HEK293 (cell line): ENCODE measurements around the gene GREB1L.
A peak's percentile ranks its signal among the peaks of the same experiment; 100 is the strongest.
"Not testable (repeated sequence)": the region's sequence is repeated elsewhere in the genome, so short reads cannot be mapped to it uniquely, and the experiment has no call there.

Source experiments
- CTCF ChIA-PET: fragments of 350-600 bp; formaldehyde crosslinking; extraction: SDS; loops from one replicate; lab custom pipeline; 2021; ENCODE audit warnings: antibody characterized with exemption; lab: Yijun Ruan, JAX
- POLR2A ChIA-PET: fragments of 300-600 bp; formaldehyde crosslinking; extraction: SDS; loops from one replicate; lab custom pipeline; 2020; ENCODE audit warnings: antibody characterized with exemption, inconsistent platforms; lab: Yijun Ruan, JAX
- H3K27ac ChIP-seq: fragments of 200-500 bp; sonication (Bioruptor generic); 2 replicates; pipeline ENCODE4 v1.5.1; 2014; ENCODE audit warnings: low read depth, low read length, control low read depth, inconsistent platforms; ENCODE audit errors: extremely low read depth
- H3K36me3 ChIP-seq, 2 experiments: fragments of 200-500 bp in 1 of 2; sonication (Bioruptor generic) in 1 of 2; 1 replicate in 1 of 2; 2 replicates in 1 of 2; pipeline ENCODE4 v1.5.1; 2014 to 2017; ENCODE audit warnings: inconsistent platforms in 2 of 2, low read length in 2 of 2; ENCODE audit not compliant: control insufficient read depth in 2 of 2, insufficient read depth in 1 of 2
- H3K4me1 ChIP-seq: fragments of 200-500 bp; sonication (Bioruptor generic); 2 replicates; pipeline ENCODE4 v1.5.1; 2014; ENCODE audit warnings: mild to moderate bottlenecking, low read length, inconsistent platforms; ENCODE audit not compliant: control insufficient read depth, insufficient read depth
- H3K4me3 ChIP-seq: 2 replicates; pipeline ENCODE4 v1.5.1; 2011; ENCODE audit warnings: low read depth, mild to moderate bottlenecking, control low read depth, low read length, moderate library complexity
- H3K9me3 ChIP-seq: fragments of 200-500 bp; sonication (Bioruptor generic); 2 replicates; pipeline ENCODE4 v1.5.1; 2014; ENCODE audit warnings: low read depth, low read length, inconsistent platforms; ENCODE audit not compliant: control insufficient read depth, insufficient read depth
- FEZF1 ChIP-seq: fragments of 450-650 bp; formaldehyde crosslinking; IDR thresholded peaks from 2 replicates; pipeline ENCODE4 v1.5.1; 2016; ENCODE audit warnings: missing biosample characterization, missing genetic modification characterization
- HOXD13 ChIP-seq: sonication (generic); formaldehyde crosslinking; IDR thresholded peaks from 2 replicates; pipeline ENCODE4 v1.8.0; 2022; ENCODE audit warnings: missing genetic modification reagents, borderline replicate concordance
- IKZF3 ChIP-seq: fragments of 450-650 bp; IDR thresholded peaks from 2 replicates; pipeline ENCODE4 v1.5.0; 2018; ENCODE audit warnings: missing biosample characterization, mild to moderate bottlenecking, missing genetic modification characterization, moderate library complexity
- OVOL3 ChIP-seq: fragments of 450-650 bp; formaldehyde crosslinking; IDR thresholded peaks from 2 replicates; pipeline ENCODE4 v1.5.1; 2016; ENCODE audit warnings: missing biosample characterization, missing genetic modification characterization
- SP3 ChIP-seq: fragments of 450-650 bp; formaldehyde crosslinking; IDR thresholded peaks from 2 replicates; pipeline ENCODE4 v1.5.1; 2016; ENCODE audit warnings: missing biosample characterization, missing genetic modification characterization
- SP7 ChIP-seq: fragments of 450-650 bp; formaldehyde crosslinking; IDR thresholded peaks from 2 replicates; pipeline ENCODE4 v1.5.1; 2016; ENCODE audit warnings: missing biosample characterization, missing genetic modification characterization
- TCF7L2 ChIP-seq: IDR thresholded peaks from 2 replicates; pipeline ENCODE4 v1.6.1; 2011; ENCODE audit warnings: low read depth, mild to moderate bottlenecking, inconsistent platforms, low read length, moderate library complexity, borderline replicate concordance
- TRIM28 ChIP-seq: IDR thresholded peaks from 2 replicates; pipeline ENCODE4 v1.6.1; 2011; ENCODE audit warnings: low read length, control low read depth, borderline replicate concordance
- ZBTB17 ChIP-seq: fragments of 450-650 bp; formaldehyde crosslinking; IDR thresholded peaks from 2 replicates; pipeline ENCODE4 v1.5.1; 2016; ENCODE audit warnings: missing biosample characterization, missing genetic modification characterization
- ZNF132 ChIP-seq: fragments of 450-650 bp; formaldehyde crosslinking; IDR thresholded peaks from 2 replicates; pipeline ENCODE4 v1.5.1; 2017; ENCODE audit warnings: missing biosample characterization, missing genetic modification characterization, borderline replicate concordance
- ZNF202 ChIP-seq: fragments of 450-650 bp; formaldehyde crosslinking; IDR thresholded peaks from 2 replicates; pipeline ENCODE4 v1.5.1; 2016; ENCODE audit warnings: missing biosample characterization, missing genetic modification characterization, borderline replicate concordance
- ZNF248 ChIP-seq: fragments of 450-650 bp; formaldehyde crosslinking; IDR thresholded peaks from 2 replicates; pipeline ENCODE4 v1.5.1; 2017; ENCODE audit warnings: missing biosample characterization, missing genetic modification characterization
- ZNF302 ChIP-seq: fragments of 450-650 bp; formaldehyde crosslinking; IDR thresholded peaks from 2 replicates; pipeline ENCODE4 v1.5.1; 2016; ENCODE audit warnings: missing biosample characterization, missing genetic modification characterization, low read depth
- ZNF423 ChIP-seq: fragments of 450-650 bp; formaldehyde crosslinking; IDR thresholded peaks from 2 replicates; pipeline ENCODE4 v1.5.1; 2016; ENCODE audit warnings: missing biosample characterization, missing genetic modification characterization
- ZNF585B ChIP-seq: fragments of 450-650 bp; formaldehyde crosslinking; IDR thresholded peaks from 2 replicates; pipeline ENCODE4 v1.5.1; 2016; ENCODE audit warnings: missing biosample characterization, missing genetic modification characterization
- ZNF747 ChIP-seq: fragments of 450-650 bp; formaldehyde crosslinking; IDR thresholded peaks from 2 replicates; pipeline ENCODE4 v1.5.1; 2016; ENCODE audit warnings: missing biosample characterization, missing genetic modification characterization
- ZNF776 ChIP-seq: fragments of 450-650 bp; formaldehyde crosslinking; IDR thresholded peaks from 2 replicates; pipeline ENCODE4 v1.5.0; 2017; ENCODE audit warnings: missing biosample characterization, missing genetic modification characterization, borderline replicate concordance
- ZXDB ChIP-seq: fragments of 450-650 bp; formaldehyde crosslinking; IDR thresholded peaks from 2 replicates; pipeline ENCODE4 v1.5.1; 2016; ENCODE audit warnings: missing biosample characterization, missing genetic modification characterization
- TF ChIP-seq, protein P1 (sequence below): fragments of 450-650 bp; formaldehyde crosslinking; IDR thresholded peaks from 2 replicates; pipeline ENCODE4 v1.5.1; 2017; ENCODE audit warnings: missing biosample characterization, missing genetic modification characterization
- TF ChIP-seq, protein P2 (sequence below): fragments of 450-650 bp; formaldehyde crosslinking; IDR thresholded peaks from 2 replicates; pipeline ENCODE4 v1.5.1; 2016; ENCODE audit warnings: missing biosample characterization, missing genetic modification characterization
- TF ChIP-seq, protein P3 (sequence below): fragments of 450-650 bp; formaldehyde crosslinking; IDR thresholded peaks from 2 replicates; pipeline ENCODE4 v1.5.1; 2017; ENCODE audit warnings: missing biosample characterization, mild to moderate bottlenecking, missing genetic modification characterization, moderate library complexity

Gene GREB1L

DNA sequence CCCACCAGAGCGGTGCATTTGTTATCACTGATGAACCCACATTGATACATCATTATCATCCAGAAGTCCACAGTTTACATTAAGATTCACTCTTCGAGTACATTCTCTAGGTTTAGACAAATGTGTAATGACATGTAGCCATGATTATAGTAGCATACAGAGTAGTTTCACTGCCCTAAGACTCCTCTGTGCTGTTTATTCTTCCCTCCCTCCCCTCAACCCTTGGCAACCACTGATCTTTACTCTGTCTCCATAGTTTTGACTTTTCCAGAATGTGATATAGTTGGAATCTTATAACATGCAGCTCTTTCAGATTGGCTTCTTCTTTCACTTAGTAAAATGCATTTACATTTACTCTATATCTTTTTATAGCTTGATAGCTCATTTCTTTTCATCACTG is 31.2 kb upstream of the GREB1L start (continued):
- TF ChIP-seq, protein P1, sequence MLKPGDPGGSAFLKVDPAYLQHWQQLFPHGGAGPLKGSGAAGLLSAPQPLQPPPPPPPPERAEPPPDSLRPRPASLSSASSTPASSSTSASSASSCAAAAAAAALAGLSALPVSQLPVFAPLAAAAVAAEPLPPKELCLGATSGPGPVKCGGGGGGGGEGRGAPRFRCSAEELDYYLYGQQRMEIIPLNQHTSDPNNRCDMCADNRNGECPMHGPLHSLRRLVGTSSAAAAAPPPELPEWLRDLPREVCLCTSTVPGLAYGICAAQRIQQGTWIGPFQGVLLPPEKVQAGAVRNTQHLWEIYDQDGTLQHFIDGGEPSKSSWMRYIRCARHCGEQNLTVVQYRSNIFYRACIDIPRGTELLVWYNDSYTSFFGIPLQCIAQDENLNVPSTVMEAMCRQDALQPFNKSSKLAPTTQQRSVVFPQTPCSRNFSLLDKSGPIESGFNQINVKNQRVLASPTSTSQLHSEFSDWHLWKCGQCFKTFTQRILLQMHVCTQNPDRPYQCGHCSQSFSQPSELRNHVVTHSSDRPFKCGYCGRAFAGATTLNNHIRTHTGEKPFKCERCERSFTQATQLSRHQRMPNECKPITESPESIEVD (tag by site-specific recombination), result no peak

DNA sequence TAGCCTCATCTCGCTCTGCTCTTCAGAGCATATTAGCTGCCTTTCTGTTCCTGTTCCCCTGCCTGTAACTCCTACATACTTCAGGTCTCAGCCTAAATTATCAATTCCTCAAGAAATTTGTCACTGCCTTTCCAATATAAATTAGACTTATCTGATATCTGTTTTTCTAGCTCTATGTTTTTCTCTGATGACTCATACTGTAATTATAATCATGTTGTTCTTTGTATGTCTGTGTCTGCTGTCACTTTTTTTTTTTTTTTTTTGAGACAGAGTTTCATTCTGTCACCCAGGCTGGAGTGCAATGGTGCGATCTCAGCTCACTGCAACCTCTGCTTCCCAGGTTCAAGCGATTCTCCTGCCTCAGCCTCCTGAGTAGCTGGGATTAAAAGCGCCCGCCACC is 27.6 kb upstream of the GREB1L start:
- H3K27ac ChIP-seq, H3K4me1 ChIP-seq, H3K36me3 ChIP-seq, H3K4me3 ChIP-seq, POLR2A ChIA-PET, H3K9me3 ChIP-seq: not testable (repeated sequence)
- CTCF ChIA-PET, result interaction anchor here (1.2 to 1.3 kb wide), 2 partner anchors 19 to 20 kb away, joined by 3 to 5 read pairs; no protein-coding TSS in a partner anchor
- 0 out of 2 replicates have a peak, but pooled peaks have one; percentile 19 for TF ChIP-seq ZBTB17
- TF ChIP-seq FEZF1 (tag by site-specific recombination), result 0 out of 2 replicates have a peak, but pooled peaks have one; percentile 22
- TF ChIP-seq SP7 (tag by site-specific recombination), result peak; percentile 28; the same call in 1 of the 2 replicates
- TF ChIP-seq, protein P2, sequence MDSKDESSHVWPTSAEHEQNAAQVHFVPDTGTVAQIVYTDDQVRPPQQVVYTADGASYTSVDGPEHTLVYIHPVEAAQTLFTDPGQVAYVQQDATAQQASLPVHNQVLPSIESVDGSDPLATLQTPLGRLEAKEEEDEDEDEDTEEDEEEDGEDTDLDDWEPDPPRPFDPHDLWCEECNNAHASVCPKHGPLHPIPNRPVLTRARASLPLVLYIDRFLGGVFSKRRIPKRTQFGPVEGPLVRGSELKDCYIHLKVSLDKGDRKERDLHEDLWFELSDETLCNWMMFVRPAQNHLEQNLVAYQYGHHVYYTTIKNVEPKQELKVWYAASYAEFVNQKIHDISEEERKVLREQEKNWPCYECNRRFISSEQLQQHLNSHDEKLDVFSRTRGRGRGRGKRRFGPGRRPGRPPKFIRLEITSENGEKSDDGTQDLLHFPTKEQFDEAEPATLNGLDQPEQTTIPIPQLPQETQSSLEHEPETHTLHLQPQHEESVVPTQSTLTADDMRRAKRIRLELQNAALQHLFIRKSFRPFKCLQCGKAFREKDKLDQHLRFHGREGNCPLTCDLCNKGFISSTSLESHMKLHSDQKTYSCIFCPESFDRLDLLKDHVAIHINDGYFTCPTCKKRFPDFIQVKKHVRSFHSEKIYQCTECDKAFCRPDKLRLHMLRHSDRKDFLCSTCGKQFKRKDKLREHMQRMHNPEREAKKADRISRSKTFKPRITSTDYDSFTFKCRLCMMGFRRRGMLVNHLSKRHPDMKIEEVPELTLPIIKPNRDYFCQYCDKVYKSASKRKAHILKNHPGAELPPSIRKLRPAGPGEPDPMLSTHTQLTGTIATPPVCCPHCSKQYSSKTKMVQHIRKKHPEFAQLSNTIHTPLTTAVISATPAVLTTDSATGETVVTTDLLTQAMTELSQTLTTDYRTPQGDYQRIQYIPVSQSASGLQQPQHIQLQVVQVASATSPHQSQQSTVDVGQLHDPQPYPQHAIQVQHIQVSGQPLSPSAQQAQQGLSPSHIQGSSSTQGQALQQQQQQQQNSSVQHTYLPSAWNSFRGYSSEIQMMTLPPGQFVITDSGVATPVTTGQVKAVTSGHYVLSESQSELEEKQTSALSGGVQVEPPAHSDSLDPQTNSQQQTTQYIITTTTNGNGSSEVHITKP (tag by site-specific recombination), result peak; percentile 61; the same call in 1 of the 2 replicates

DNA sequence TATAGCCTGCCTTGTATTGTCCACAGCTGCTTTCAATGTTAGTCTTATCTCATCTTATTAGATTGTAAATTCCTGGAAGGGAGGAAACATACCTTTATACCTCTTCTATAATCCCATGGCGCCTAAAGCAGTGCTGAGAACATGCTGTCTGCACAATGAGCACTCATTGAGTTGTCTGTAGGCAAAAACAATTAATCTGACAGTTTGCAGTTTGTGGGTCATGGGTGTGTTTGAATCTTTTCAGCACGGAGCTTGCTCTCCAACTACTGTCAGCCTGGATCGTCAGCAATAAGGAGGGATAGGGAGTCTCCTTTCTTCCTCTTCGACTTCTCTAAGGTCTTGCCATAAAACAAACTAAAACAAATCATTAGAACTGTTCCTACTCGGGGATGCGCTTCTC is 26.5 kb upstream of the GREB1L start:
- H3K4me1 ChIP-seq, result peaks cover 5% of the 10 kb centered on the region; the same call in 1 of the 2 replicates
- CTCF ChIA-PET, result interaction anchor here (0.7 to 0.8 kb wide), 2 partner anchors 27 to 229 kb away, joined by 3 read pairs; no protein-coding TSS in a partner anchor
- H3K9me3 ChIP-seq, result no peaks in the 10 kb centered on the region
- no peak overlapping the region for H3K4me3 ChIP-seq
- no peak overlapping the region for H3K27ac ChIP-seq
- no peaks in the 10 kb centered on the region for H3K36me3 ChIP-seq
- POLR2A ChIA-PET, result interaction anchor here (0.6 kb wide), 1 partner anchor 37 kb away, joined by 3 read pairs; no protein-coding TSS in a partner anchor
- no peak for TF ChIP-seq ZNF585B (tag by site-specific recombination)
- 0 out of 2 replicates have a peak, but pooled peaks have one; percentile 42 for TF ChIP-seq TRIM28

DNA sequence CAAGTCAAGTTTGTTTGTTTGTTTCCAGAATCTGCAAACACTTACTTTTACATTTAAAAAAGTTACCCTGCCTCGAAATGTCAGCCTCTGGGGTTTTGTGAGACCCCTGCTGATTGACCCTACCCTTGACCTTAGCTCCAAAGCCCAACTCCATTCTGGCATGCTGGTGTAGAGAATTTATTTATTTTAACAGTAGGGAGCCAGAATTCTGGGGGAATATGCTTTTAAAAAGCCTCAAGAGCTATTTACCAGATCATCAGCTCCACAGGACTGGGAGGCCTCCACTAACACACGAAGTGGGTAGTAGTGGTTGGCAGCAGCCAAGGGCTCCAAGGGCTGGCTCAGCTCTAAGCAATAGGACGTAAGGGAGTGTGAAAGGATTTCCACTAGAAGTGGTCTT is 23.2 kb upstream of the GREB1L start:
- CTCF ChIA-PET, result interaction anchor here (0.6 to 0.8 kb wide), 2 partner anchors 25 to 246 kb away, joined by 3 to 4 read pairs; no protein-coding TSS in a partner anchor
- POLR2A ChIA-PET, result interaction anchor here (1.2 kb wide), 1 partner anchor 24 kb away, joined by 4 read pairs; the partner anchor contains the start of gene GREB1L
- H3K4me1 ChIP-seq, result peaks cover 10% of the 10 kb centered on the region
- H3K4me3 ChIP-seq, result no peak overlapping the region
- H3K36me3 ChIP-seq, result no peaks in the 10 kb centered on the region
- no peaks in the 10 kb centered on the region for H3K9me3 ChIP-seq
- peak overlapping the region; percentile 25 for H3K27ac ChIP-seq
- TF ChIP-seq TCF7L2, result peak; percentile 87; the same call in 1 of the 2 replicates
- TF ChIP-seq ZNF302 (tag by site-specific recombination), result no peak
- no peak for TF ChIP-seq ZNF747 (tag by site-specific recombination)
- TF ChIP-seq ZNF132 (tag by site-specific recombination), result no peak
- no peak for TF ChIP-seq ZNF202
- peak; percentile 87 for TF ChIP-seq FEZF1 (tag by site-specific recombination)
- TF ChIP-seq SP3, result no peak
- TF ChIP-seq, protein P1 (tag by site-specific recombination), result peak; percentile 76
- peak; percentile 79 for TF ChIP-seq IKZF3
- TF ChIP-seq, protein P3, sequence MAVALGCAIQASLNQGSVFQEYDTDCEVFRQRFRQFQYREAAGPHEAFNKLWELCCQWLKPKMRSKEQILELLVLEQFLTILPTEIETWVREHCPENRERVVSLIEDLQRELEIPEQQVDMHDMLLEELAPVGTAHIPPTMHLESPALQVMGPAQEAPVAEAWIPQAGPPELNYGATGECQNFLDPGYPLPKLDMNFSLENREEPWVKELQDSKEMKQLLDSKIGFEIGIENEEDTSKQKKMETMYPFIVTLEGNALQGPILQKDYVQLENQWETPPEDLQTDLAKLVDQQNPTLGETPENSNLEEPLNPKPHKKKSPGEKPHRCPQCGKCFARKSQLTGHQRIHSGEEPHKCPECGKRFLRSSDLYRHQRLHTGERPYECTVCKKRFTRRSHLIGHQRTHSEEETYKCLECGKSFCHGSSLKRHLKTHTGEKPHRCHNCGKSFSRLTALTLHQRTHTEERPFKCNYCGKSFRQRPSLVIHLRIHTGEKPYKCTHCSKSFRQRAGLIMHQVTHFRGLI (tag by site-specific recombination), result peak; percentile 97
- no peak for TF ChIP-seq ZNF248 (tag by site-specific recombination)
- no peak for TF ChIP-seq OVOL3 (tag by site-specific recombination)
- peak; percentile 39; the same call in 1 of the 2 replicates for TF ChIP-seq ZXDB
- TF ChIP-seq ZNF776 (tag by site-specific recombination), result no peak
- TF ChIP-seq HOXD13, result 0 out of 2 replicates have a peak, but pooled peaks have one; percentile 36
- peak; percentile 26; the same call in 1 of the 2 replicates for TF ChIP-seq ZNF423 (tag by site-specific recombination)
